ENCODE measurements around the gene CEP95.

GRCh38 chr17:64497565-64498035, 9.2 kb upstream of the CEP95 start:
- TF ChIP-seq CTCF (IDR thresholded peaks at IDR 0.05; ENCODE audit: low read length) (no peak), EZH2phosphoT487 (IDR thresholded peaks at IDR 0.05; ENCODE audit: low read length) (no peak), EZH2 (optimal IDR thresholded peaks at IDR 0.05; ENCODE audit: low read depth, low read length) (no peak)

Data from MM.1S (cell line).